IMR-90 (cell line): ENCODE measurements around the gene ITGB2. TPM values are rescaled to one million over a fixed set of nuclear protein-coding genes. Genes with fewer than 3 reads are reported as not detected.

Source experiments
- ATAC-seq: fragments of 200-7000 bp; cut with Tn5 transposase; 2 replicates; pipeline ENCODE4 v1.9.1; 2020; ENCODE audit warnings: low read depth, mild to moderate bottlenecking, moderate library complexity
- BruUV-seq: library from RNA; stranded (reverse); fragments of 400-500 nt; replicated peaks from 2 replicates; lab custom pipeline; 2021; lab: Mats Ljungman, UMichigan
- CTCF ChIA-PET: fragments of 300-600 bp; formaldehyde crosslinking; extraction: SDS; loops from one replicate; lab custom pipeline; 2021; ENCODE audit warnings: antibody characterized with exemption; lab: Yijun Ruan, JAX
- POLR2A ChIA-PET: fragments of 300-600 bp; sonication (Branson Sonifier 250); formaldehyde crosslinking; loops from one replicate; lab custom pipeline; 2022; ENCODE audit warnings: antibody characterized with exemption; ENCODE audit not compliant: unreplicated experiment; lab: Charles Lee
- DNase-seq: peaks from one replicate; pipeline ENCODE4 v3.0.0; 2013
- H2AFZ ChIP-seq: replicated peaks from 2 replicates; pipeline ENCODE3; 2013; ENCODE audit warnings: low read length, mild to moderate bottlenecking; ENCODE audit not compliant: poor library complexity
- H2AK5ac ChIP-seq: 2 replicates; pipeline ENCODE4 v1.6.1; 2013; ENCODE audit warnings: low read depth, low read length, inconsistent platforms
- H2AK9ac ChIP-seq: replicated peaks from 2 replicates; pipeline ENCODE3; 2013; ENCODE audit warnings: mild to moderate bottlenecking, low read depth, low read length, moderate library complexity; ENCODE audit not compliant: poor library complexity
- H2BK120ac ChIP-seq: 2 replicates; pipeline ENCODE4 v1.6.1; 2013; ENCODE audit warnings: low read depth, low read length, inconsistent platforms
- H2BK15ac ChIP-seq: 3 replicates; pipeline ENCODE4 v1.6.1; 2013; ENCODE audit warnings: low read depth, low read length, inconsistent platforms
- H2BK20ac ChIP-seq: 2 replicates; pipeline ENCODE4 v1.6.1; 2013; ENCODE audit warnings: low read depth, mild to moderate bottlenecking, inconsistent platforms, low read length, moderate library complexity
- H2BK5ac ChIP-seq: 2 replicates; pipeline ENCODE4 v1.6.1; 2013; ENCODE audit warnings: mild to moderate bottlenecking, low read depth, low read length, inconsistent platforms; ENCODE audit not compliant: poor library complexity, severe bottlenecking
- H3K14ac ChIP-seq: replicated peaks from 2 replicates; pipeline ENCODE4 v1.6.1; 2013; ENCODE audit warnings: low read depth, low read length, inconsistent platforms
- H3K18ac ChIP-seq: 2 replicates; pipeline ENCODE4 v1.6.1; 2013; ENCODE audit warnings: low read depth, low read length, control low read depth
- H3K23ac ChIP-seq: 2 replicates; pipeline ENCODE4 v1.6.1; 2013; ENCODE audit warnings: low read depth, low read length, inconsistent platforms
- H3K27ac ChIP-seq: 2 replicates; pipeline ENCODE4 v1.5.1; 2013; ENCODE audit warnings: mild to moderate bottlenecking, control low read depth, low read length; ENCODE audit not compliant: insufficient read depth
- H3K27me3 ChIP-seq: 2 replicates; pipeline ENCODE4 v1.6.1; 2013; ENCODE audit warnings: low read length; ENCODE audit not compliant: control insufficient read depth, insufficient read depth
- H3K36me3 ChIP-seq: 2 replicates; pipeline ENCODE4 v1.6.1; 2013; ENCODE audit warnings: low read length, mixed read lengths; ENCODE audit not compliant: control insufficient read depth, insufficient read depth
- H3K4ac ChIP-seq: 2 replicates; pipeline ENCODE4 v1.6.1; 2013; ENCODE audit warnings: low read depth, low read length, inconsistent platforms
- H3K4me1 ChIP-seq: 2 replicates; pipeline ENCODE4 v1.6.1; 2013; ENCODE audit warnings: low read length, mixed read lengths; ENCODE audit not compliant: control insufficient read depth, insufficient read depth
- H3K4me2 ChIP-seq: 2 replicates; pipeline ENCODE4 v1.6.1; 2013; ENCODE audit warnings: low read depth, mild to moderate bottlenecking, control low read depth, low read length, moderate library complexity
- H3K4me3 ChIP-seq: 2 replicates; pipeline ENCODE4 v1.5.1; 2013; ENCODE audit warnings: low read depth, mild to moderate bottlenecking, control low read depth, low read length, moderate library complexity; ENCODE audit not compliant: insufficient read depth
- H3K56ac ChIP-seq: 2 replicates; pipeline ENCODE4 v1.6.1; 2013; ENCODE audit warnings: low read length, inconsistent platforms; ENCODE audit not compliant: insufficient read depth; ENCODE audit errors: extremely low read depth
- H3K79me1 ChIP-seq, 2 experiments: 2 replicates each; pipeline ENCODE4 v1.6.1; 2013; ENCODE audit warnings: low read length in 2 of 2, inconsistent platforms in 1 of 2, low read depth in 1 of 2
- H3K9ac ChIP-seq: 2 replicates; pipeline ENCODE4 v1.6.1; 2013; ENCODE audit warnings: low read depth, low read length, control low read depth
- H3K9me1 ChIP-seq: 2 replicates; pipeline ENCODE4 v1.6.1; 2013; ENCODE audit warnings: low read length, inconsistent platforms; ENCODE audit not compliant: insufficient read depth
- H3K9me3 ChIP-seq: 2 replicates; pipeline ENCODE4 v1.6.1; 2013; ENCODE audit warnings: low read length; ENCODE audit not compliant: control insufficient read depth, insufficient read depth
- H4K20me1 ChIP-seq: 2 replicates; pipeline ENCODE4 v1.6.1; 2013; ENCODE audit warnings: low read length, inconsistent platforms; ENCODE audit not compliant: insufficient read depth
- H4K5ac ChIP-seq: 2 replicates; pipeline ENCODE4 v1.6.1; 2013; ENCODE audit warnings: mild to moderate bottlenecking, low read depth, low read length, control low read depth
- H4K8ac ChIP-seq, 2 experiments: 2 replicates each; pipeline ENCODE4 v1.6.1; 2013; ENCODE audit warnings: low read depth in 2 of 2, low read length in 2 of 2, control low read depth in 1 of 2, inconsistent platforms in 1 of 2
- H4K91ac ChIP-seq: 2 replicates; pipeline ENCODE4 v1.6.1; 2013; ENCODE audit warnings: low read depth, low read length, inconsistent platforms; ENCODE audit not compliant: insufficient read depth
- CEBPB ChIP-seq: IDR thresholded peaks from 2 replicates; pipeline ENCODE4 v1.6.1; 2012; ENCODE audit warnings: low read depth, low read length, improper control_type of control experiment
- MAZ ChIP-seq: IDR thresholded peaks from 2 replicates; pipeline ENCODE4 v1.6.1; 2012; ENCODE audit warnings: low read depth, mild to moderate bottlenecking, low read length, improper control_type of control experiment, moderate library complexity, borderline replicate concordance
- NFE2L2 ChIP-seq: fragments of 150-350 bp; IDR thresholded peaks from 2 replicates; pipeline ENCODE4 v1.6.1; 2016; ENCODE audit warnings: low read depth, mild to moderate bottlenecking, low read length
- WGBS, 2 experiments: methylation state at CpG; one replicate each; pipeline versions ENCODE4 v1.1.5 to v1.1.7; 2013; ENCODE audit warnings: missing lambda C conversion rate in 2 of 2; ENCODE audit not compliant: insufficient read length in 1 of 2; ENCODE audit errors: extremely low coverage in 2 of 2; 5-methylcytosine and 5-hydroxymethylcytosine counted together
- dilution Hi-C: fragments of 300-500 bp; cut with HindIII; formaldehyde crosslinking; loops from one replicate; pipeline ENCODE4 v1.14.3; 2018; ENCODE audit warnings: low sequenced_read_pairs; ENCODE audit not compliant: unreplicated experiment
- in situ Hi-C: fragments of 300-500 bp; cut with MboI; formaldehyde crosslinking; loops from 3 replicates; pipeline ENCODE4 v1.14.3; 2019; ENCODE audit warnings: low sequenced_read_pairs, inconsistent platforms, mixed read lengths
- intact Hi-C: fragments of 100-400 bp; cut with micrococcal nuclease; formaldehyde crosslinking; loops from 2 replicates; pipeline ENCODE4 v1.10.0; 2022
- polyA plus RNA-seq, 3 experiments: library from polyadenylated mRNA; depleted of rRNA; stranded (reverse); fragments of >200 nt; gene quantifications; 2 replicates each; pipeline ENCODE4 v1.2.3, GENCODE V29; 2012; ENCODE audit warnings: low replicate concordance in 1 of 3
- total RNA-seq: library from RNA; depleted of rRNA; stranded (reverse); fragments of >200 nt; gene quantifications from 2 replicates; pipeline ENCODE4 v1.2.3, GENCODE V29; 2012
- TF ChIP-seq, protein P1 (sequence below): fragments of 150-350 bp; IDR thresholded peaks from 2 replicates; pipeline ENCODE4 v1.6.1; 2017; ENCODE audit warnings: mild to moderate bottlenecking, antibody characterized with exemption, low read length, low read depth

ITGB2 gene
- total and polyA plus RNA-seq, 2 of the 4 experiments (the other 2 are of a cell fraction) = 0.14 TPM; not detected in 1

GRCh38 chr21:44958471-44959191 is 37.9 kb upstream of the ITGB2 start:
- POLR2A ChIA-PET = no interaction called here

More at GRCh38 chr21:44958471-44959191, 37.9 kb upstream of the ITGB2 start:
- in situ Hi-C loops = no loop called here
- peak overlapping the region; percentile 18; the same call in 1 of the 2 replicates for H3K9ac ChIP-seq
- no peak overlapping the region for H3K23ac ChIP-seq
- H2BK20ac ChIP-seq = peak overlapping the region; percentile 57
- peak overlapping the region; percentile 40 for H2BK5ac ChIP-seq
- H3K79me1 ChIP-seq = peaks cover 29 to 67% of the 10 kb centered on the region in 2 experiments
- CTCF ChIA-PET = no interaction called here
- intact Hi-C loops = no loop called here
- no peak overlapping the region for H3K27ac ChIP-seq
- dilution Hi-C loops = no loop called here
- TF ChIP-seq CEBPB = no peak
- TF ChIP-seq, protein P1, sequence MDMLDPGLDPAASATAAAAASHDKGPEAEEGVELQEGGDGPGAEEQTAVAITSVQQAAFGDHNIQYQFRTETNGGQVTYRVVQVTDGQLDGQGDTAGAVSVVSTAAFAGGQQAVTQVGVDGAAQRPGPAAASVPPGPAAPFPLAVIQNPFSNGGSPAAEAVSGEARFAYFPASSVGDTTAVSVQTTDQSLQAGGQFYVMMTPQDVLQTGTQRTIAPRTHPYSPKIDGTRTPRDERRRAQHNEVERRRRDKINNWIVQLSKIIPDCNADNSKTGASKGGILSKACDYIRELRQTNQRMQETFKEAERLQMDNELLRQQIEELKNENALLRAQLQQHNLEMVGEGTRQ = no peak
- no peak for TF ChIP-seq MAZ
- no peak for TF ChIP-seq NFE2L2
- no peak overlapping the region for H2BK15ac ChIP-seq
- H2AK5ac ChIP-seq = peak overlapping the region; percentile 77
- peaks cover 20% of the 10 kb centered on the region for H3K4me1 ChIP-seq
- no peak overlapping the region for H3K18ac ChIP-seq
- peak overlapping the region; percentile 17 for H2AFZ ChIP-seq
- H4K8ac ChIP-seq = peak overlapping the region in 1 of 2 experiments; percentile 62; a peak in 2 of 4 replicates
- 74% methylated on average over 9 of the region's 28 CpGs; no CpG with 5 or more reads in 1 of the 2 experiments for WGBS, 2 experiments
- no peaks in the 10 kb centered on the region for H3K9me3 ChIP-seq
- no peak overlapping the region for H3K56ac ChIP-seq
- no peak overlapping the region for H3K4me2 ChIP-seq
- H4K20me1 ChIP-seq = peaks cover 10% of the 10 kb centered on the region
- no peak overlapping the region for H3K14ac ChIP-seq
- peak overlapping the region; percentile 33 for H3K4ac ChIP-seq
- peak overlapping the region; percentile 15 for H2AK9ac ChIP-seq
- BruUV-seq = no TSS peak
- no peak overlapping the region for H3K4me3 ChIP-seq
- peak overlapping the region; percentile 78 for H2BK120ac ChIP-seq
- peaks cover 11% of the 10 kb centered on the region; the same call in 1 of the 2 replicates for H3K9me1 ChIP-seq
- peaks cover 31% of the 10 kb centered on the region for H3K36me3 ChIP-seq
- H4K91ac ChIP-seq = peak overlapping the region; percentile 62; the same call in 1 of the 2 replicates
- no peaks in the 10 kb centered on the region for H3K27me3 ChIP-seq
- peak; percentile 67 for DNase-seq
- ATAC-seq = peak; percentile 18
- H4K5ac ChIP-seq = no peak overlapping the region
